ENCODE results near the gene SMARCA4. TPM values are rescaled to one million over a fixed set of nuclear protein-coding genes. Genes with fewer than 3 reads are reported as not detected.
"Not testable (repeated sequence)": the region's sequence is repeated elsewhere in the genome, so short reads cannot be mapped to it uniquely, and the experiment has no call there.

Gene SMARCA4
- total RNA-seq, 1 experiment from 2014 or later = 120 TPM

- Histone ChIP-seq H3K36me3 (peaks cover 46% of the 10 kb centered on the region), H3K27me3 (no peaks in the 10 kb centered on the region), H3K4me1 (no peaks in the 10 kb centered on the region), H3K9me3 (replicated peaks) (no peaks in the 10 kb centered on the region; the same call in 1 of the 2 replicates), H3K4me3 (no peak overlapping the region), H3K27ac (no peak overlapping the region)
- no peak for DNase-seq
These were observed 104.0 kb downstream of the SMARCA4 start for GRCh38 chr19:11064831-11065303.

- no peaks in the 10 kb centered on the region for H3K27me3 ChIP-seq
- no peaks in the 10 kb centered on the region; the same call in 1 of the 2 replicates for H3K9me3 ChIP-seq (replicated peaks)
These were observed 105.5 kb downstream of the SMARCA4 start for GRCh38 chr19:11066326-11066725.

GRCh38 chr19:11067356-11068113 lies 106.7 kb downstream of the SMARCA4 start:
- Histone ChIP-seq H3K4me3 (no peak overlapping the region), H3K4me1 (no peaks in the 10 kb centered on the region), H3K36me3 (peaks cover 38% of the 10 kb centered on the region), H3K27ac (no peak overlapping the region), H3K27me3 (no peaks in the 10 kb centered on the region), H3K9me3 (replicated peaks) (no peaks in the 10 kb centered on the region; the same call in 1 of the 2 replicates)
- peak in 1 of 2 experiments; percentile 39 for DNase-seq

More at GRCh38 chr19:11066326-11066725, 105.5 kb downstream of the SMARCA4 start:
- DNase-seq = no peak
- Histone ChIP-seq H3K4me3 (no peak overlapping the region), H3K4me1 (no peaks in the 10 kb centered on the region), H3K36me3 (peaks cover 38% of the 10 kb centered on the region), H3K27ac (no peak overlapping the region)

- no peaks in the 10 kb centered on the region; the same call in 1 of the 2 replicates for H3K9me3 ChIP-seq (replicated peaks)
- no peaks in the 10 kb centered on the region for H3K27me3 ChIP-seq
- no peak for DNase-seq
- H3K4me1 ChIP-seq = no peaks in the 10 kb centered on the region
- no peak overlapping the region for H3K4me3 ChIP-seq
- peaks cover 29% of the 10 kb centered on the region for H3K36me3 ChIP-seq
- no peak overlapping the region for H3K27ac ChIP-seq
These were observed 108.7 kb downstream of the SMARCA4 start for GRCh38 chr19:11069561-11069960.

DNA sequence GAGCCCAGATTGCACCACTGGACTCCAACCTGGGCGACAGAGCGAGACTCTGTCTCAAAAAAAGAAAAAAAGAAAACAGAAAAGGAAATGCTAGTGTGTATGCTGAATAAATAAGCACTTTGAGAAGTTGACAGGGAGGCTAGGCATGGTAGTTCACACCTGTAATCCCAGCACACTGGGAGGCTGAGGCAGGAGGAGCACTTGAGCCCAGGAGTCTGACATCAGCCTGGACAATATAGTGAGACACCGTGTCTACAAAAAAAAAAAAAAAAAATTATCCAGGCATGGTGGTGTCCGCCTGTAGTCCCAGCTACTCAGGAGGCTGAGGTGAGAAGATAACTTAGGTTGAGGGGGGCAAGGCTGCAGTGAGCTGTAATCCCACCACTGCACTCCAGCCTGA lies 109.3 kb downstream of the SMARCA4 start:
- Histone ChIP-seq H3K4me1 (no peaks in the 10 kb centered on the region), H3K36me3 (peaks cover 25% of the 10 kb centered on the region), H3K27ac (no peak overlapping the region), H3K9me3 (replicated peaks) (no peaks in the 10 kb centered on the region; the same call in 1 of the 2 replicates), H3K27me3 (no peaks in the 10 kb centered on the region), H3K4me3 (no peak overlapping the region)
- no peak for DNase-seq

- Histone ChIP-seq H3K36me3 (no peaks in the 10 kb centered on the region), H3K4me1 (no peaks in the 10 kb centered on the region), H3K27ac (no peak overlapping the region), H3K27me3 (no peaks in the 10 kb centered on the region), H3K9me3 (replicated peaks) (no peaks in the 10 kb centered on the region), H3K4me3 (no peak overlapping the region)
- DNase-seq = no peak
These were observed 112.7 kb downstream of the SMARCA4 start for GRCh38 chr19:11073568-11073967.

GRCh38 chr19:11076792-11077191 lies 116.0 kb downstream of the SMARCA4 start:
- not testable (repeated sequence) for H3K4me1 ChIP-seq; H3K9me3 ChIP-seq (replicated peaks); H3K36me3 ChIP-seq; H3K27me3 ChIP-seq; H3K27ac ChIP-seq; H3K4me3 ChIP-seq; DNase-seq

DNA sequence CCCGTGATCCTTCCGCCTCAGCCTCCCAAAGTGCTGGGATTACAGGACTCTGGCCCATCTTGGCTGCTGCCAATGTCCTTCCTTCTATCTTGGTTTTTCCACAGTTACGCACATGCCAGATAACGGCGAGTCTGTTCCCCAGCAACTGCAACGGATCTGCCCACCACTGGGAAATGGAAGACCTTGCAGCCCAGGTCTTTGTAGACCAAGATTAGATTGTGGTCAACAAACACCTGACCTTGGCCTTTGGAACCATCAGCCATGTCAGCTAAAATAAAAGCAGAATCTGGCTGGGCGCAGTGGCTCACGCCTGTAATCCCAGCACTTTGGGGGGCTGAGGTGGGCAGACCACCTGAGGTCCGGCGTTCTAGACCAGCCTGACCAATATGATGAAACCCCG lies 118.1 kb downstream of the SMARCA4 start:
- Histone ChIP-seq H3K36me3 (no peaks in the 10 kb centered on the region), H3K27me3 (no peaks in the 10 kb centered on the region), H3K4me3 (no peak overlapping the region), H3K4me1 (peaks cover 3% of the 10 kb centered on the region), H3K9me3 (replicated peaks) (no peaks in the 10 kb centered on the region), H3K27ac (no peak overlapping the region)
- DNase-seq = no peak

DNA sequence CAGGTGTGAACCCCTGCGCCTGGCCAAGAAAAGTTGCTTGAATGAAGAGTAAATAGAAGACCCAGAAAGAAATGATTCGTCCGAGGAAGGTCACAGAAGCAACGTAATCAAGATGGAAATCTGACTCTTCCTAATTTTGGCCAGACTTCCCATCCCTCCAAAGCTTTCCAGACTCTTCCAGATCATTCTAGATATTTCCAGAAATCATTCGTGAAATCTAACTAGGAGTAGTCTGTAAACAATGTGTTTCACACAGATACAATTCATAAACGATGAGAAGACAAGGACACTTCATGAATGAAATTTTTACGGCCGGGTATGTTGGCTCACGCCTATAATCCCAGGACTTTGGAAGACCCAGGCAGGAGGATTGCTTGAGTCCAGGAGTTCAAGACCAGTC lies 119.2 kb downstream of the SMARCA4 start:
- Histone ChIP-seq H3K27ac (no peak overlapping the region), H3K4me3 (no peak overlapping the region), H3K9me3 (replicated peaks) (no peaks in the 10 kb centered on the region), H3K36me3 (no peaks in the 10 kb centered on the region), H3K27me3 (no peaks in the 10 kb centered on the region), H3K4me1 (peaks cover 8% of the 10 kb centered on the region)
- DNase-seq = no peak

GRCh38 chr19:11087870-11088505 lies 127.2 kb downstream of the SMARCA4 start:
- H3K4me1 ChIP-seq = peaks cover 20% of the 10 kb centered on the region
- H3K27ac ChIP-seq = no peak overlapping the region
- no peak overlapping the region; the same call in 1 of the 2 replicates for H3K4me3 ChIP-seq
- no peaks in the 10 kb centered on the region for H3K9me3 ChIP-seq (replicated peaks)
- no peaks in the 10 kb centered on the region for H3K27me3 ChIP-seq
- DNase-seq = no peak
- H3K36me3 ChIP-seq = peaks cover 19% of the 10 kb centered on the region

DNA sequence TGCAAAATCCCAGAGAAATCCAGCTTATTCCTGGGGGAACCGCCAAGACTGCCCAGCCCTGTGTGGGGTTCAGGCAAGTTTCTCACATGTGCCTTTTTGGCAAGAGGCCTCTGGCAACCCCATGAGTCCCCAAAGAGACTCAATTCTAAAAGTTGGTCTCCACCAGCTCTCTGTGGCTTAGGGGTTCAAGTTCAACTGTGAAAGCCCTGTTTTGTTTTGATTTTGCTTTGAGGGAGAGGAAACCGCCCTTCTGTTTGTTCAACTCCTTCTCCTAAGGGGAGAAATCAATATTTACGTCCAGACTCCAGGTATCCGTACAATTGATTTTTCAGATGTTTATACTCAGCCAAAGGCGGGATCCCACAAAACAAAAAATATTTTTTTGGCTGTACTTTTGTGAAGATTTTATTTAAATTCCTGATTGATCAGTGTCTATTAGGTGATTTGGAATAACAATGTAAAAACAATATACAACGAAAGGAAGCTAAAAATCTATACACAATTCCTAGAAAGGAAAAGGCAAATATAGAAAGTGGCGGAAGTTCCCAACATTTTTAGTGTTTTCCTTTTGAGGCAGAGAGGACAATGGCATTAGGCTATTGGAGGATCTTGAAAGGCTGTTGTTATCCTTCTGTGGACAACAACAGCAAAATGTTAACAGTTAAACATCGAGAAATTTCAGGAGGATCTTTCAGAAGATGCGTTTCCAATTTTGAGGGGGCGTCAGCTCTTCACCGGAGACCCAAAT lies 127.8 kb downstream of the SMARCA4 start:
- H3K4me1 ChIP-seq = peaks cover 18% of the 10 kb centered on the region
- H3K4me3 ChIP-seq = peak overlapping the region; percentile 84
- H3K36me3 ChIP-seq = peaks cover 19% of the 10 kb centered on the region
- peak; percentile 15 to 33 for DNase-seq
- peak overlapping the region; percentile 83 for H3K27ac ChIP-seq
- H3K27me3 ChIP-seq = no peaks in the 10 kb centered on the region
- no peaks in the 10 kb centered on the region for H3K9me3 ChIP-seq (replicated peaks)

- peak within 1 kb of the TSS; percentile 84 for H3K4me3 ChIP-seq
- H3K4me1 ChIP-seq = peaks cover 11% of the 10 kb centered on the region
- DNase-seq = peak; percentile 87 to 92
- H3K27ac ChIP-seq = peak within 1 kb of the TSS; percentile 83
- no peaks in the 10 kb centered on the region for H3K27me3 ChIP-seq
- peaks cover 24% of the 10 kb centered on the region for H3K36me3 ChIP-seq
- H3K9me3 ChIP-seq (replicated peaks) = no peaks in the 10 kb centered on the region
These were observed 128.6 kb downstream of the SMARCA4 start, which contains the start of gene LDLR for GRCh38 chr19:11089254-11090013. Gene LDLR (plus strand): TSS chr19:11089463. CDS start chr19:11089549, 86 bp downstream.

DNA sequence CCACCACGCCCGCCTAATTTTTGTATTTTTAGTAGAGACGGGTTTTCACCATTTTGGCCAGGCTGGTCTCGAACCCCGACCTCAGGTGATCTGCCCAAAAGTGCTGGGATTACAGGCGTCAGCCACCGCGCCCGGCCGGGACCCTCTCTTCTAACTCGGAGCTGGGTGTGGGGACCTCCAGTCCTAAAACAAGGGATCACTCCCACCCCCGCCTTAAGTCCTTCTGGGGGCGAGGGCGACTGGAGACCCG lies 129.1 kb downstream of the SMARCA4 start:
- Histone ChIP-seq H3K4me3 (peak overlapping the region; percentile 84), H3K27ac (peak overlapping the region; percentile 83), H3K36me3 (peaks cover 26% of the 10 kb centered on the region), H3K4me1 (peaks cover 11% of the 10 kb centered on the region)
- DNase-seq; H3K27me3 ChIP-seq; H3K9me3 ChIP-seq (replicated peaks): not testable (repeated sequence)

GRCh38 chr19:11090264-11090996 lies 129.6 kb downstream of the SMARCA4 start:
- Histone ChIP-seq H3K4me1 (peaks cover 8% of the 10 kb centered on the region), H3K4me3 (peak overlapping the region; percentile 84), H3K36me3 (peaks cover 27% of the 10 kb centered on the region), H3K27ac (peak overlapping the region; percentile 83), H3K27me3 (no peaks in the 10 kb centered on the region), H3K9me3 (replicated peaks) (no peaks in the 10 kb centered on the region)
- peak; percentile 97 to 98 for DNase-seq

Measured in SJCRH30 (cell line).